ENCODE data around the gene TEX48.

TEX48 gene

GRCh38 chr9:114706711-114707110, 24.7 kb upstream of the TEX48 start:
- DNase-seq (ENCODE audit: low read depth), result no peak
- no peak overlapping the region for H3K4me3 ChIP-seq (ENCODE audit: low read length)
- no peak for TF ChIP-seq CTCF (conservative IDR thresholded peaks at IDR 0.05; ENCODE audit: low read depth, low read length)

- no peak for DNase-seq (ENCODE audit: low read depth)
- H3K4me3 ChIP-seq (ENCODE audit: low read length), result no peak overlapping the region
- TF ChIP-seq CTCF (conservative IDR thresholded peaks at IDR 0.05; ENCODE audit: low read depth, low read length), result no peak
These were observed 20.0 kb upstream of the TEX48 start for GRCh38 chr9:114701988-114702387.

- DNase-seq (ENCODE audit: low read depth), result no peak
- TF ChIP-seq CTCF (conservative IDR thresholded peaks at IDR 0.05; ENCODE audit: low read depth, low read length), result no peak
- H3K4me3 ChIP-seq (ENCODE audit: low read length), result no peak overlapping the region
These were observed 16.0 kb upstream of the TEX48 start for GRCh38 chr9:114697951-114698351.

- no peak for DNase-seq (ENCODE audit: low read depth)
- TF ChIP-seq CTCF (conservative IDR thresholded peaks at IDR 0.05; ENCODE audit: low read depth, low read length), result no peak
- no peak overlapping the region for H3K4me3 ChIP-seq (ENCODE audit: low read length)
These were observed 15.0 kb upstream of the TEX48 start for GRCh38 chr9:114696814-114697544.

DNA sequence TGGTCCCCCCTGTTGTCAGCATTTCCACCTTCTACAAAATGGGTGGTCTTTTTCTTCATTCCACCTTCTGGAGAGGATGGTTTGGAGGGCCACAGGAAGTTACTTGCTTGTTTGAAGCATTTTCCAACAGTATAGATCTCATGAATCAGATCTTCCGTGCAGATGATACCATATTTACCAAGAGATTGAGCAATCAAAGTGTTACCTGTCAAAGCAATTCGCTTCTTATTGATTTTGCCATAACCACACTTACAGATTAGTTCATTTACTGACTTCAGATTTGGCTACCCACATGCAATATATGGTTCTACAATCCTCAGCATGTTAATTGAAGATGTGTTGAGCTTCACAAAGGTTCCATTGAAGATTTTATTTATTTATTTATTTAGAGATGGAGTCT, 14.0 kb upstream of the TEX48 start:
- TF ChIP-seq CTCF (conservative IDR thresholded peaks at IDR 0.05; ENCODE audit: low read depth, low read length), result no peak
- H3K4me3 ChIP-seq (ENCODE audit: low read length), result no peak overlapping the region
- DNase-seq (ENCODE audit: low read depth), result no peak

DNA sequence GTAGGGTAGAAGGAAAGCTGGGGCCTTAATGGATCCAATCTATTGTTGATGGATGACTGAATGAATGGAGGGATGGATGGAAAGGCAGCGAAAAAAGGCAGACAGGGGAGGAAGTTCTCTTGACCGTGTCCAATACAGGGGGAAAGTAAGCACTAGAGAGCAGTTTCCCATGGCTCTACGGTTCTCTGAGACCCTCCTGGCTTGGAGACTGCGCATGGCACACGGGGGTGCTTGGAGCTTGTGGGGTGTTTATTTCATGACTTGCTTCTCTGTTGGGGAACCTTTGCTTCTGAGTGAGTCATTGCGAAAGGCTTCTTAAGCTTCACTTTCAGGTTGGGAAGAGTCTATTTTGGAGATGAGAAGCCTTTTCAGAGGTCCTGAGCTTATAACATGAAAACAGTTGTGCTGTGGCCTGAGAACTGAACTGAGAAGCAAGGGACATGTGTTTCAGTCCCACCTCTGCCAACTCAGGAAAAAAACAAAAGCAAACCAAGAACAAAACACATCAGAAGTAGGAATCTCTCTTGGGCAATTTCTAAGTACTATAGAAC, 12.8 kb upstream of the TEX48 start:
- TF ChIP-seq CTCF (conservative IDR thresholded peaks at IDR 0.05; ENCODE audit: low read depth, low read length), result no peak
- H3K4me3 ChIP-seq (ENCODE audit: low read length), result no peak overlapping the region
- no peak for DNase-seq (ENCODE audit: low read depth)

- DNase-seq (ENCODE audit: low read depth), result no peak
- no peak for TF ChIP-seq CTCF (conservative IDR thresholded peaks at IDR 0.05; ENCODE audit: low read depth, low read length)
- H3K4me3 ChIP-seq (ENCODE audit: low read length), result no peak overlapping the region
These were observed 12.2 kb upstream of the TEX48 start for GRCh38 chr9:114694146-114694545.
